HG03066 (cell line): ENCODE results near the gene SCAND1.
"Not testable (repeated sequence)": the region's sequence is repeated elsewhere in the genome, so short reads cannot be mapped to it uniquely, and the experiment has no call there.

Experiments used
- ATAC-seq: cut with Tn5 transposase; IDR thresholded peaks from one replicate; pipeline ENCODE4 v1.9.1; 2021; ENCODE audit warnings: low read depth; ENCODE audit not compliant: unreplicated experiment

The SCAND1 gene

GRCh38 chr20:35963878-35964277 is 9.6 kb upstream of the SCAND1 start:
- ATAC-seq, result no peak

DNA sequence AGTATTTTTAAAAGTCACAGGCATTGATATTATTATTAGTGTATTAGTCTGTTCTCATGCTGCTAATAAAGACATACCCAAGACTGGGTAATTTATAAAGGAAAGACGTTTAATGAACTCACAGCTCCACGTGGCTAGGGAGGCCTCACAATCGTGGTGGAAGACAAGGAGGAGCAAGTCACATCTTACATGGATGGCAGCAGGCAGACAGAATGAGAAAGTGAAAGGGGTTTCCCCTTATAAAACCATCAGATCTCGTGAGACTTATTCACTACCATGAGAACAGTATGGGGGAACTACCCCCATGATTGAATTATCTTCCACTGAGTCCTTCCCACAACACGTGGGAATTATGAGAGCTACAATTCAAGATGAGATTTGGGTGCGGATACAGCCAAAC is 5.0 kb upstream of the SCAND1 start:
- ATAC-seq, result not testable (repeated sequence)

DNA sequence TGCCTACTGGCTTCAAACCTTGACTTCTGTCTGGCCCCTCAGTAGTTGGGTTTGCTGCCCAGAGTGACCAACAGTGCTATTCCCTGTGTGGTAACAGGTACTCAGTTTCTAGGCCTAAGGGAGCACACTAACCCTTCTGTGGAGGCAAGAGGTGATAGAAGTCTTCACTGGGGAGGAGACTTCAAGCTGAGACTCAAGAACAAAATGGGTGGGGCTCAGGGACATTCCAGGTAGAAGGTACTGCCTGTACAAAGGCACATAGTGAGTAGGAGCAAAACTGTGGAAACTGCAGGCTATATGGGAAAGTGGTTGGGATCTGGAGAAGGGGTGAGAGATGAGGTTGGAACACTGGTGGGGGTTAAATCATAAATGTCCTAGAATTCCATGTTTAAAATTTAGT is 2.3 kb upstream of the SCAND1 start:
- no peak for ATAC-seq

DNA sequence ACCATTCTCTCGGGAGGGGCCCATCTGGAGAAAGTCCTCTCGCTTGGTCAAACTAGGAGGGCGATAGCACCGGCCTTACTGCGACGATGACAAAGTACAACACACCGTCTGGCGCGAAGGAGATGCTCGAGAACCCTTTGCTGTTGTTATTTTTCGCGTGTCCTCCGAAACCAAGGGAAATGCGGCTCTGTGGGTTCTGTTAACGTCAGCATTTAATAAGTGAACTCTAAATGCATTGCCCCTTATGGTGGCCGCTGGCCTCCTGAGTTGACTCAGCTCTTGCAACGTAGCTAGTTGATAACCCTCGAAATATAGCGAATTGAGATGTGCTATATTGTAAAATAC is 577 bp upstream of the SCAND1 start:
- ATAC-seq, result no peak

DNA sequence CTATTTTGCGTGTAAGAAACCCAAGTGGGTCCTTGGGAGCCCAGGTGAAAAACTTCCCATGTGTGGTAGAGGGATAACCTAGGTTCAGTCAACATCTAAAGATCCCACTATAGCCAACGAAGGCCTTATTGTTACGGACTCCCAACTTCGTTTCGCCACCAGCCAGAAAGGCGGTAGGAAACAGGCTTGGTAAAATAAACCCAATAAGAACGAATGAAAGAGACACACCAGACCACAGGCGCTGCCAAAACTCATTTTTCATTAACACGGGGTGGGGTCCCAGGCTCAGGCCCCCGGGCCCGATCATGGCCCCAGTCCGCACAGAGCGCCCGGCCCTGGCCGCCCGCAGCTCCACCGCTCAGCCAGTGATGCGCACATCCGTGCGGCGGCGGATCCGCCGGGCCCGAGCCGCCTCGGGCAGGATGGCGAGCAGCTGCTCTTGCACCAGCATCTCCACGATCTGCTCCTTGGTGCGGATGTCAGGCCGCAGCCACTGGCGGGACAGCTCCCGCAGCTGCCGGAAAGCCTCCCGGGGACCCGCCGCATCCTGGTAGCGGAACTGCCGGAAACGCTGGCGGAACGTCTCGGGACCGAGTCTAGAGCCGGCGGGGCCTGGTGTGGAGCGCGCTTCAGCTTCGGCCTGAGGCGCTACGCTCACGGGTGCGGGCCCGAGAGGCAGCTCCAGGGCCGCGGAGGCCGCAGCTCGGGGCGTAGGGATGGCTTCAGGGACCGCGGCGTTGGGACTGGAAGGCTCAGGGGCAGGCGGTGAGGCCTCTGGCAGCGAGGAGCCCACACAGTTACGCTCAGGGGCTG is 709 bp downstream of the SCAND1 start:
- ATAC-seq, result peak; percentile 25

DNA sequence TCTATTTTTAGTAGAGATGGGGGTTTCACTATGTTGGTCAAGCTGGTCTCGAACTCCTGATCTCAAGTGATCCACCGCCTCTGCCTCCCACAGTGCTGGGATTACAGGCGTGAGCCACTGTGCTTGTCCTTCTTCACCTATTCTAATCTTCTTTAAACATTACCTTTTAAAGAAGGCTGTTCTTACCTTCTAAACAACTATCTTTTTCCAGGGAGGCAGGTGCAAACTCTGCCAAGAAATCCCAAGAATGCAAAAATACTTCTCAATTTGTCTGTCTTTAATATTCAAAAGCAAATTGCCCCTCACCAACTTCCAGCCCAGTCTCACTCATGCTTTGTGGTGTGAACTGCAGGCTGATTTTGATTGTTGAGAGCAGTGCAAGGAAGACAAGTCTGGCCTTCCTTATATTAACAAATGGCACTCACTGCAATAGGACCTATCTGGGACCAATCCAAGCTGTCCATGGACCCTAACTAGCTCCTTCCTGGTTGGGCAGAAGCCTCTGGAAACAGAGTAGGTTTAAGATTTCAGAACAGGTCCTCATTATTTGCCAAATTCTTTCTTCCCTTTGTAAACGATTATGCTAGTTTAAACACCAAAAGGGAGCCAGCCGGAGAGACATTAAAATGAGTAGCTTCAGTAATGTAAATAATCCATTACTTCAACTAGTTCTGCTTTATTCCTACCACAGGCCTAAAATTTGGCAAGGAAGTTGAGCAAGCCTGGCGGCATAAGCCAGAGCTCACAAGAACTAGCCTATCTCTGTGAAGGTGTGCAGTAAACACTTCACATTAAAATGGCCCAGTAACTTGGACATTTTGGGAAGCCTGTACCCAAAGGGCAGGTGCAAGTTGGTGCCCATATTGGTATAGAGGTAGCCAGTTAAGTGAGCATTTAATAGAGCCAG is 1.6 kb downstream of the SCAND1 start:
- ATAC-seq, result no peak

- ATAC-seq, result not testable (repeated sequence)
Observed at GRCh38 chr20:35952080-35952479, 2.2 kb downstream of the SCAND1 start.

GRCh38 chr20:35950093-35950492 is 4.2 kb downstream of the SCAND1 start:
- no peak for ATAC-seq

DNA sequence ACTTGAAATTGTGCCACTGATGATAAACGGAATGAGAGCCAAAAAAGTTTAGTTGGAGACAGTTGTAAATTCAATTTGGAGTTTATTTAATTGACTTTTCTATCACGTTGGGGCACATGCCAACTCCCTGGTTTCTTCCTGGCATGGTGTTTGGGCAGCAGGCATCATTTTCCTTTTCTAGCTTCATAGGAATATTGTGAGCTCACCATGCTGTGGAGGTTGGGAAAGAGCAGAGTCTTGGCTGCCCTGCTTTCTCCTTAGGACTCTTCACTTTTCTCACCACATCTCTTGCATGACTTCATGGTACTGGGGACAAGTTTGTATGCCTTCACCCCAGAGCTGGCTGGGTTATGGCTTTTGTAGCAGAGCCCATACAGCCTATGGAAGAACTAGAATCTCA is 6.4 kb downstream of the SCAND1 start:
- no peak for ATAC-seq

GRCh38 chr20:35947489-35947888 is 6.8 kb downstream of the SCAND1 start:
- no peak for ATAC-seq

GRCh38 chr20:35942243-35942642 is 12.1 kb downstream of the SCAND1 start:
- ATAC-seq, result no peak

DNA sequence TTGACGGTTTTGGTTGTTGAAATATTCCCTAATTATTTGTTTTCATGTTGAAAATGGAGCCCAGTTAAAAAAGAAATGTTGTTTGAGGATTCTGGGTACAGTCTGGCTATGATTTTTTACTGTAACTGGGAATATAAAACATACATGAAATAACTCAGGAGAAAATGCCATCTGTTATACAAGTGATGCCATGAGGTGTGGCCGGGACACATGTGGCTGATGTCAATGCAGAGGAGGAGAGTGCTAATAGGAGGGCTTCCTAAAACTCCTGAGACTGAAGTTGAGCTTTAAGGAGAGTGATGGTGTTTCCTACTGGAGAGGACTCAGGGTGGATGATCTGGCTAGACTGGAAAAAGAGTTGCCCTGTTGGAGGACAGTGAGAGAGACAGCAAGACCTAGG is 12.7 kb downstream of the SCAND1 start:
- ATAC-seq, result no peak

DNA sequence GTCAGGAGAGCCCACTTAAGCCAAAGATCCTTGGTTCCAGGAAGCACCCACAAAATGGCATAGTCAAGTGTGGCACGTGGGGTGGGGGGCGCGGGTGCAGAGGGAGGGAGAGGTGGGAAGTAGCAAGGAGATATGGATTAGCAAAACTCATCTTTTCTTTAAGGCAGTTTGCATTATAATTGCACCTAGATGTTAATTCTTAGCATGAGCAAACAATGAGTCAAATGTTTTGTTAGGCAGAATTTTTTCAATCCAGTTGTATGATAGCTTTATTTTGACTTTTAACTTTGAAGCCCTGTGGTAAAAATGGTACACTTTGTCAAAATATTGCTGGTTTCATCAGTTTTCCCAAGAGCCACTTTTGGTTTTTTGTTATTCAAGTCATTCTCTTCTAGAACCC is 15.0 kb downstream of the SCAND1 start:
- no peak for ATAC-seq

GRCh38 chr20:35934050-35934449 is 20.3 kb downstream of the SCAND1 start:
- ATAC-seq, result no peak

DNA sequence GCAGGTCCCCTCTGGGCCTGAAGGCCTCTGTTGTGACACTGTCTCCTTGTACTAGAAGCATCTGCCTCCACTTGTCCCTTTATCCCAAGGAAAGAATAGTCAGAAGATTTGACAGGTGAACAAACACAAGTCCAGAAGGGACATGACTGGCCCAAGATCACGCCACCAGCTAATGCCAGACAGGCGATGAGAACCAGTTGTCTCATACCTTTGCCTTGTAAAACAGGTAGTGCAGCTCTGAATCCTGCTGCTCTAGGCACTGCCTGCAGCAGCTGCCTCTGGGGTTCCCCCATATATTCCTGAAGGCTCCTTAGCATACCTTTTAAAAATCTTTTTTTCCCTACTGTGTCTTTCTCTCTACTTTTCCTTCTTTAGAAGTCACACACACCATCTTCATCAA is 25.0 kb downstream of the SCAND1 start:
- ATAC-seq, result no peak

DNA sequence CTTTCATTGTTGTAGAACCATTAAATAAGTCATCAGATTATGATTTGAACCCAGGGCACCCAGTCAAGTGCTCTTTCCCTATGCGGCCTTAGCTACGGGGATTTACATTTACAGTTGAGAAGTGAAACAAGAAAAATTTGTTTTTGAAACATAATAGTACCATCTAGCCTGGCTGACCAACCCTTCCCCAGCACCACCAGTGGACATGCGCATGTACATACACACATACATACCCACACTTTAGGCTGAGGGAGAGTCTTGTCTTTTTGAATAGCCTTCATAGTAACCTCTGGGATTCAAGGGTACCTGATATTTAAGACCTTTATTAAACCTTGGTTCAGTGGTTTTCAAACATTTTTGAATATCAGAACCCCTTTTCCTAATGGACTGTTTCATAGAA is 33.8 kb downstream of the SCAND1 start:
- no peak for ATAC-seq

DNA sequence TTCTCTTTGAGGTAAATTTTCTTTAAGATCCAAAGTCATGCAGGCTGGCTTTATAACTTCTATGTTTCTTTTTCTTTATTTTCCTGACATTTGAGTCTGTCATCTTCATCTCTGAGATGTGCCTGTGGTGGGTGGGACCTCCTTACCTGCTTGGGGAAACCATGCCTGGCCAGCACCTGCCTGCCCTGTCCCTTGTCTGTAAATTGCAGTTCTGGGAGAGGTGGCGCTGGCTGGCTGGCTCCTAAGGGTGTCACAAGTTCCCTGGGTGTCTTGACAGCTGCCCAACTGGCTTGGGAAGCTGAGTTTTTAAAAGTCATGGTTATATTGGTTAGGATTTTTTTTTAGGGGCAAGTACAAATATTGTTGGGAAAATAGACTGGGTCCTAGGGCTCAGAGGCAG is 36.3 kb downstream of the SCAND1 start:
- ATAC-seq, result no peak

GRCh38 chr20:35917077-35917476 is 37.2 kb downstream of the SCAND1 start:
- ATAC-seq, result no peak

- ATAC-seq, result no peak
Observed at GRCh38 chr20:35912881-35913280, 41.4 kb downstream of the SCAND1 start.

- no peak for ATAC-seq
Observed at GRCh38 chr20:35910254-35910653, 44.0 kb downstream of the SCAND1 start.

- no peak for ATAC-seq
Observed at GRCh38 chr20:35909796-35910195, 44.5 kb downstream of the SCAND1 start.

DNA sequence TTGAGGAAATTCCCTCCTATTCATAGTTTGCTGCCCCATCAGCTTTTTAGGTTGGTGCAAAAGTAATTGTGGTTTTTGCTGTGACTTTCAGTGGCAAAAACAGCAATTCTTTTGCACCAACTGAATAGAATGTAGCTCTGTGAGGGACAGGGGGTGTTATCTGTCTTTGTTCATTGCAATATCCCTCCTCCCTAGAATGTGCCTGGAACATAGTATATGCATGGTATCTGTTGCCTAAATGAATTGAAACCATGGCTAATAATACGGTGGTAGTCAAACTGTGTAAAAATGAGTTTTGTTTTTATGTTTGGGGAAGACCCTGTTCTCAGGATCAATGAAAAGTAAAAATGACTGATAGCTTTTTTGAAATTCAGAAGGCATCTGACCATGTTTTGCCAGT is 45.1 kb downstream of the SCAND1 start:
- ATAC-seq, result no peak
